ENCODE results near the gene STUM.

The STUM gene

DNA sequence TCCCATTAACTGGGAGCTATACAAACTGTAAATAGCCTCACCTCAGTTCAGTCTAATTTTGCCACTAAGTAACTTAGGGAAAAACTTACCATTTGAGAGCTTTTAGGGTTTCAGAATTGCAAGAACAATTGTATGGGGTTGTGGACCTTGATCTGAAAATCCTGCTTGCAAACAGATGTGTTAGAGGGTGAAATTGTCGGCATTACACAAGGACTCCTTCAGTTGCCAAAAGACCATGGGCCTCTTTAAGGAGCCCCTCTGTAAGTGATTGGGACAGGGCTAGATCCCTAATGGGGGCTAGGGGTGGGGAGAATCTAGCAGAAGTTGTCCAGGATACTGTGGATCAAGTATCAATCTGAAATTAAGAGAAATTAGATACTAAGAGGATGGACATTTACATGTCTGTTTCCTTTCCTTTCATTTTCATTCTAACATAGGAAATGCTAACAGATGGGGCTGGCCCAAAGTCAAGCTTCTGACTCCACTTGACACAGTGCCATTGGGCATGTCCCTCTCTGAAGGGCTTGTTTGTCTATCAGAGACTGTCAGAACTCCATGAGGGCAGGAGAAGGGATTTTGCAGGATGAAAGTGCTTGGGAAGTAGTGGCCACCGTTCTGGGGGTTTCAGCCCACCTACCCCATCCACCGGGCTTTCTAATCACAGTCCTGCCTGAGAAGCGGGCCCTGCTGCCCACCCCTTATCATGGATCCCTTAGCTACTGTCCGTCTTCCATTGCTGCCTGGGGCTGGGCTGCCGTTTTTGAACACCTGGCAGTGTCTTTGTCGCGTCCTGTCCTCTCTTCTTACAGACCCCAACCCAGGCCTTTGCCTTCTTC lies 54.7 kb downstream of the STUM start:
- peak; percentile 78 for DNase-seq (ENCODE audit: low read depth in 2 of 2)
- TF ChIP-seq, protein P1, sequence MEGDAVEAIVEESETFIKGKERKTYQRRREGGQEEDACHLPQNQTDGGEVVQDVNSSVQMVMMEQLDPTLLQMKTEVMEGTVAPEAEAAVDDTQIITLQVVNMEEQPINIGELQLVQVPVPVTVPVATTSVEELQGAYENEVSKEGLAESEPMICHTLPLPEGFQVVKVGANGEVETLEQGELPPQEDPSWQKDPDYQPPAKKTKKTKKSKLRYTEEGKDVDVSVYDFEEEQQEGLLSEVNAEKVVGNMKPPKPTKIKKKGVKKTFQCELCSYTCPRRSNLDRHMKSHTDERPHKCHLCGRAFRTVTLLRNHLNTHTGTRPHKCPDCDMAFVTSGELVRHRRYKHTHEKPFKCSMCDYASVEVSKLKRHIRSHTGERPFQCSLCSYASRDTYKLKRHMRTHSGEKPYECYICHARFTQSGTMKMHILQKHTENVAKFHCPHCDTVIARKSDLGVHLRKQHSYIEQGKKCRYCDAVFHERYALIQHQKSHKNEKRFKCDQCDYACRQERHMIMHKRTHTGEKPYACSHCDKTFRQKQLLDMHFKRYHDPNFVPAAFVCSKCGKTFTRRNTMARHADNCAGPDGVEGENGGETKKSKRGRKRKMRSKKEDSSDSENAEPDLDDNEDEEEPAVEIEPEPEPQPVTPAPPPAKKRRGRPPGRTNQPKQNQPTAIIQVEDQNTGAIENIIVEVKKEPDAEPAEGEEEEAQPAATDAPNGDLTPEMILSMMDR (IDR thresholded peaks at IDR 0.05; ENCODE audit: low read depth, low read length), result no peak
- H3K4me3 ChIP-seq (replicated peaks in 1 of 2; ENCODE audit: low read depth in 2 of 2, low read length in 2 of 2), result peak overlapping the region in 1 of 2 donors; percentile 16

GRCh38 chr1:226603858-226604559 lies 55.4 kb downstream of the STUM start:
- H3K4me3 ChIP-seq (replicated peaks in 1 of 2; ENCODE audit: low read depth in 2 of 2, low read length in 2 of 2), result no peak overlapping the region
- TF ChIP-seq, protein P1 (IDR thresholded peaks at IDR 0.05; ENCODE audit: low read depth, low read length), result no peak
- no peak for DNase-seq (ENCODE audit: low read depth in 2 of 2)

GRCh38 chr1:226604560-226605317 lies 56.2 kb downstream of the STUM start:
- no peak overlapping the region for H3K4me3 ChIP-seq (replicated peaks in 1 of 2; ENCODE audit: low read depth in 2 of 2, low read length in 2 of 2)
- DNase-seq (ENCODE audit: low read depth in 2 of 2), result no peak
- TF ChIP-seq, protein P1 (IDR thresholded peaks at IDR 0.05; ENCODE audit: low read depth, low read length), result no peak

DNA sequence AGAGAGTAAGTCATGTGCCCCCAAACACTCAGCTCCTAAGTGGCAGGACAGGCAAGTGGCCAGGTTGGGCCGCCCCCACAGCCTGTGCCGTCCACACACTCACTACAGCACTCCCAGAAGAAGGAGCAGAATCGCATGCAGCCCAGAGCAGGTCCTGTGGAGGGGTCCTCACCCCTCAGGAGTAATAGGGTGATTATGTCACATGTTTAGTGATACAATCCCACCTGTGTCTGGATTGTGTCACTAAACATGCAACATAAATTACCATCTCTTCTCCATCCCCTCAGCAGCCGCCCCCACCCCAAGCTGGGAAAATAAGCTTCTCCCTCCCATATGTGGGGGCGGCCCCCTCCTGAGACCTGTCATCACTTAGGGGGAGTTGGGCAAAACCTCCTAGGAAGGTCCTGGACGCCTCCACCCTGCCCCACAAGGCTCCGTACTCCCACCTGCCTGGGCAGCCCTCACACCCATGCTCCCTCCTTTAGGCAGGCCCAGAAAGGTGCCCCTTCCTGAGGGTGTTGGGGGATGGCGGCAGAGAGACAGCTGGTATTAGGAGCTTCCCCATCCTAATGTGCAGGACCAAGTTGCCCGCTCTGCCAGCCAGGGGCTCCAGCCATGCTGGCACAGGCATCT lies 56.9 kb downstream of the STUM start:
- H3K4me3 ChIP-seq (replicated peaks in 1 of 2; ENCODE audit: low read depth in 2 of 2, low read length in 2 of 2), result no peak overlapping the region
- TF ChIP-seq, protein P1 (IDR thresholded peaks at IDR 0.05; ENCODE audit: low read depth, low read length), result no peak
- no peak for DNase-seq (ENCODE audit: low read depth in 2 of 2)

DNA sequence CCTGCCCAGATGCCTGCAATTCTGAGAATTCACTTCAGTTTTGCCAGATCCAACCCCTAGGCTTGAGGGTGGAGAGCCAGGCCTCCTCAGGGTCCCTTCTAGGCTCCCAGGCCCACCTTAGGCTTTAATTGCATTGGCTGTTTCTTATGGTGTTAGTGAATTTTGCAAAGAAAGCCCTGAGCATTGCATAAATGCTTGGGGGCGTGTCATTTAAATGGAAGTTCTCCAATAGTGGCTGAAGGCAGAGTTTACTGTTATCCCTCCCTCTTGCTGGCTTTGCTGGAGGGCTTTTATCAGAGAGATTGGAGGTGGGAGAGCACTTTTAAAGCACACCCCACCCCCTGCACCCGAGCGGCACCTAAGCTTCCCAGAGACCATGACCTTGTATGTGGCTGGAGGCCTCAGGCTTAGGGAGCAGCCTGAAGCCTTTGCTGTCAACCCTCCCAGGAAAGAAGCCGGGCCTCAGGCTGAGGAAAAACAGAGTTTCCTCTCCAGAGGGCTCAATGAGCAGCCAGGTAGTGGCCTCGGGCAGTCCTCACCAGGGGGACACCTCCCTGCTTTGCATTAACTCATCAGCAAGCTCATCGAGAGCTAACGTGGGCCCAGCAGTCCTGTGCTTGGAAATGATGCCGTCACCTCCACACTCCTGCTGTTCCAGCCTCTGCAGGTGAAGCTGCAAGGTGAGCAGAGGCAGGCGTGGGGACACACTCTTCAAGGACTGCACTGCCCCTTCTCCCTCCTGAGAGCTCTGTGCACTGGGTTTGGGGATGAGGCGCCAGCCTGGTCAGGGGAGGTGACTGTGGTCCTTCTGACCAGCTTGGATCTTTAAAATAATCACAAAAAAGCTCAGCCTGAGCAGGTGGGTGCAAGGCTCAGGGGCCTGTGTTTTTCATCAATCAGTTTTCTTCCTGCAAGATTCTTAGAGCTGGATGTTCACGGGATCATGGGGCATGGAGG lies 58.0 kb downstream of the STUM start:
- no peak overlapping the region for H3K4me3 ChIP-seq (replicated peaks in 1 of 2; ENCODE audit: low read depth in 2 of 2, low read length in 2 of 2)
- TF ChIP-seq, protein P1 (IDR thresholded peaks at IDR 0.05; ENCODE audit: low read depth, low read length), result no peak
- peak in 1 of 2 donors; percentile 55 for DNase-seq (ENCODE audit: low read depth in 2 of 2)

Measured in cardiac fibroblast (primary cell).